Measurements from ENCODE around the gene IDI1.
A peak's percentile ranks its signal among the peaks of the same experiment; 100 is the strongest.
"Not testable (repeated sequence)": the region's sequence is repeated elsewhere in the genome, so short reads cannot be mapped to it uniquely, and the experiment has no call there.

Gene IDI1

GRCh38 chr10:1063232-1063865 lies 14.4 kb upstream of the IDI1 start:
- peak; percentile 50 for DNase-seq

GRCh38 chr10:1061930-1062774 lies 13.2 kb upstream of the IDI1 start:
- no peak for DNase-seq

- no peak for DNase-seq
Measured at GRCh38 chr10:1059902-1060301, 11.0 kb upstream of the IDI1 start.

GRCh38 chr10:1058017-1058416 lies 9.1 kb upstream of the IDI1 start:
- DNase-seq, result no peak

- no peak for DNase-seq
Measured at GRCh38 chr10:1057106-1057657, 8.3 kb upstream of the IDI1 start.

GRCh38 chr10:1056326-1057105 lies 7.6 kb upstream of the IDI1 start, which contains the start of gene WDR37:
TSS of gene WDR37 (plus strand) at chr10:1056385. CDS start at chr10:1072156, 15,771 bp downstream.
- DNase-seq, result peak; percentile 89

- no peak for DNase-seq
Measured at GRCh38 chr10:1054684-1055083, 5.8 kb upstream of the IDI1 start.

GRCh38 chr10:1050554-1050953 lies 1.6 kb upstream of the IDI1 start:
- peak; percentile 69 for DNase-seq

- DNase-seq, result no peak
Measured at GRCh38 chr10:1050145-1050544, 1.2 kb upstream of the IDI1 start.

GRCh38 chr10:1049425-1049958 lies 573 bp upstream of the IDI1 start:
- no peak for DNase-seq

GRCh38 chr10:1048349-1048731 lies 579 bp downstream of the IDI1 start:
- peak; percentile 65 for DNase-seq

GRCh38 chr10:1047937-1048336 lies 982 bp downstream of the IDI1 start:
- no peak for DNase-seq

- no peak for DNase-seq
Measured at GRCh38 chr10:1045415-1045814, 3.5 kb downstream of the IDI1 start.

GRCh38 chr10:1044964-1045363 lies 4.0 kb downstream of the IDI1 start:
- DNase-seq, result no peak

GRCh38 chr10:1044146-1044545 lies 4.8 kb downstream of the IDI1 start:
- no peak for DNase-seq

GRCh38 chr10:1043532-1043995 lies 5.4 kb downstream of the IDI1 start:
- peak; percentile 37 for DNase-seq

- no peak for DNase-seq
Measured at GRCh38 chr10:1041514-1041913, 7.4 kb downstream of the IDI1 start.

GRCh38 chr10:1040133-1040532 lies 8.8 kb downstream of the IDI1 start:
- no peak for DNase-seq

GRCh38 chr10:1038769-1039168 lies 10.2 kb downstream of the IDI1 start:
- not testable (repeated sequence) for DNase-seq

GRCh38 chr10:1037098-1037497 lies 11.8 kb downstream of the IDI1 start:
- DNase-seq, result no peak

- DNase-seq, result peak; percentile 20
Measured at GRCh38 chr10:1036341-1036791, 12.6 kb downstream of the IDI1 start.

GRCh38 chr10:1035201-1035600 lies 13.7 kb downstream of the IDI1 start:
- no peak for DNase-seq

- DNase-seq, result no peak
Measured at GRCh38 chr10:1034758-1035157, 14.2 kb downstream of the IDI1 start.

Measured in CD4-positive, alpha-beta T cell treated with Interleukin-12 subunit alpha and Interleukin-12 subunit beta, for 1 hour (primary cell).